Measurements from ENCODE around the gene SAMD11. TPM values are rescaled to one million over a fixed set of nuclear protein-coding genes. Genes with fewer than 3 reads are reported as not detected.

The SAMD11 gene
- total and polyA plus RNA-seq, 10 donors: 7.5 to 37.0 (median 18.9) TPM

GRCh38 chr1:918843-919242 is 4.9 kb upstream of the SAMD11 start:
- Histone ChIP-seq H3K9me3 (no peaks in the 10 kb centered on the region), H3K4me3 (no peak overlapping the region), H3K4me1 (peaks cover 15 to 64% (median 35%) of the 10 kb centered on the region in 6 donors), H3K36me3 (no peaks in the 10 kb centered on the region), H3K27me3 (replicated peaks in 1 of 7) (peaks cover 0 to 99% (median 55%) of the 10 kb centered on the region in 7 donors), H3K27ac (no peak overlapping the region)
- TF ChIP-seq POLR2A (IDR thresholded peaks at IDR 0.05): no peak
- TF ChIP-seq CTCF (IDR thresholded peaks at IDR 0.05 in 8 of 11, conservative IDR thresholded peaks at IDR 0.05 in 3 of 11): no peak
- TF ChIP-seq POLR2AphosphoS5 (IDR thresholded peaks at IDR 0.05): no peak
- DNase-seq: no peak
- intact Hi-C loops (cut with DNase I; ENCODE audit: low total_unique reads): no loop called here
- 73 to 95% (median 79%) methylated on average over 3 to 6 of the region's 6 CpGs for WGBS, 5 donors

- Histone ChIP-seq H3K27ac (no peak overlapping the region), H3K27me3 (replicated peaks in 1 of 7) (peaks cover 0 to 99% (median 60%) of the 10 kb centered on the region in 7 donors), H3K9me3 (no peaks in the 10 kb centered on the region), H3K4me3 (no peak overlapping the region), H3K4me1 (peaks cover 15 to 69% (median 39%) of the 10 kb centered on the region in 6 donors), H3K36me3 (no peaks in the 10 kb centered on the region)
- intact Hi-C loops (cut with DNase I; ENCODE audit: low total_unique reads): no loop called here
- TF ChIP-seq POLR2A (IDR thresholded peaks at IDR 0.05) (no peak), POLR2AphosphoS5 (IDR thresholded peaks at IDR 0.05) (no peak), CTCF (IDR thresholded peaks at IDR 0.05 in 8 of 11, conservative IDR thresholded peaks at IDR 0.05 in 3 of 11) (no peak)
- 47 to 90% (median 82%) methylated on average over 6 to 29 of the region's 29 CpGs for WGBS, 5 donors
- DNase-seq: no peak
Observed at GRCh38 chr1:919271-919872, 4.4 kb upstream of the SAMD11 start.

GRCh38 chr1:920010-920409 is 3.7 kb upstream of the SAMD11 start:
- Histone ChIP-seq H3K4me1 (peaks cover 15 to 76% (median 45%) of the 10 kb centered on the region in 6 donors), H3K27ac (no peak overlapping the region), H3K27me3 (replicated peaks in 1 of 7) (peaks cover 0 to 99% (median 67%) of the 10 kb centered on the region in 7 donors), H3K36me3 (no peaks in the 10 kb centered on the region), H3K9me3 (no peaks in the 10 kb centered on the region), H3K4me3 (no peak overlapping the region)
- TF ChIP-seq POLR2AphosphoS5 (IDR thresholded peaks at IDR 0.05) (no peak), POLR2A (IDR thresholded peaks at IDR 0.05) (no peak), CTCF (IDR thresholded peaks at IDR 0.05 in 8 of 11, conservative IDR thresholded peaks at IDR 0.05 in 3 of 11) (no peak)
- intact Hi-C loops (cut with DNase I; ENCODE audit: low total_unique reads): no loop called here
- DNase-seq: no peak
- 64 to 83% (median 68%) methylated on average over 11 to 23 of the region's 23 CpGs for WGBS, 5 donors

- no peak for TF ChIP-seq CTCF (IDR thresholded peaks at IDR 0.05 in 8 of 11, conservative IDR thresholded peaks at IDR 0.05 in 3 of 11)
- TF ChIP-seq POLR2A (IDR thresholded peaks at IDR 0.05): no peak
- TF ChIP-seq POLR2AphosphoS5 (IDR thresholded peaks at IDR 0.05): no peak
- Histone ChIP-seq H3K9me3 (no peaks in the 10 kb centered on the region), H3K27me3 (replicated peaks in 1 of 7) (peaks cover 0 to 100% (median 70%) of the 10 kb centered on the region in 7 donors), H3K36me3 (no peaks in the 10 kb centered on the region), H3K4me1 (peaks cover 17 to 80% (median 48%) of the 10 kb centered on the region in 6 donors), H3K27ac (no peak overlapping the region), H3K4me3 (peak overlapping the region in 1 of 8 donors; percentile 34)
- DNase-seq: no peak
- 9 to 20% (median 15%) methylated on average over 8 to 13 of the region's 13 CpGs for WGBS, 5 donors
- intact Hi-C loops (cut with DNase I; ENCODE audit: low total_unique reads): no loop called here
Observed at GRCh38 chr1:920521-920920, 3.2 kb upstream of the SAMD11 start.

All from spleen (tissue), 11 donors.